HG02943 (cell line): ENCODE results near the gene CBL.
"Not testable (repeated sequence)": the region's sequence is repeated elsewhere in the genome, so short reads cannot be mapped to it uniquely, and the experiment has no call there.

Experiments
- ATAC-seq: cut with Tn5 transposase; IDR thresholded peaks from one replicate; pipeline ENCODE4 v1.9.1; 2021; ENCODE audit warnings: mild to moderate bottlenecking, low read depth, moderate library complexity; ENCODE audit not compliant: unreplicated experiment

The CBL gene

DNA sequence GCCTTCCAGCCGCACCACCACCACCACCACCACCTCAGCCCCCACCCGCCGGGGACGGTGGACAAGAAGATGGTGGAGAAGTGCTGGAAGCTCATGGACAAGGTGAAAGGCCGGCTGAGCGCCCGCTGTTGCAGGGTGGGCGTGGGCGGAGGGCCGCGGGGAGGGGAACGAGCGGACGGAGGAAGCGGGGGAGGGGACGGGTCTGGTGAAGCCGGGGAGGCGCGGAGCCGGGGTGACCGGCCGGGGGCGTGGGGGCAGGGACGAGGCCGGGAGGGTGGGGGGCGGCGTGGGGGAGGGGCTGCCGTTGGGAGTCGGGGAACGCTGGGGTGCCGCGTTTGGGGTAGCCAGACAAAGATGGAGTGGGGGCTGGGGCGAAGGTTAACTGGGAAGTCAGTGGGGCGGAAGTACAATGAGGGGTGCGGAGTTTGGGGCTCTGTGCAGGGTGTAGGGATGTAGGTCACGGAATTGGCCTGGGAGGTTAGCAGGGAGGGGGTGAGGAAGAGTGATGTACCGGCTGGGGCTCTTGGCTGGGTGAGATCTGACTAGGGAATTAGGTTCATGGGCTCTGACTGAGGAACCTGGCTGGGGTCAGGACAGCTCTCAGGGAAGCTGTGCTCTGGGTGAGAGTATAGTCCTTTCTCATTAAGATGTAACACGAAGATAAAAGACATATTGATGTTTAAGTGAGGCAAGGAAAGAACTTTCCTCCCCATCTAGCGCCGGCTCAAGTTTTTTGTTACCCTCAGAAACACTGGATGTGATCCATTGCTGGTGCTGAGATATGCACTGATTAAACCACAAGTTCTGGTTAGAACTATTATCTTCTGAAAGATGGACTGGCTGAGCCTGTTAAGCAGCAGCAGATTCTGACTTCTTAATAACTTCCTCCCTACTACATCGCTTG is 624 bp downstream of the CBL start:
- ATAC-seq, result peak; percentile 29

DNA sequence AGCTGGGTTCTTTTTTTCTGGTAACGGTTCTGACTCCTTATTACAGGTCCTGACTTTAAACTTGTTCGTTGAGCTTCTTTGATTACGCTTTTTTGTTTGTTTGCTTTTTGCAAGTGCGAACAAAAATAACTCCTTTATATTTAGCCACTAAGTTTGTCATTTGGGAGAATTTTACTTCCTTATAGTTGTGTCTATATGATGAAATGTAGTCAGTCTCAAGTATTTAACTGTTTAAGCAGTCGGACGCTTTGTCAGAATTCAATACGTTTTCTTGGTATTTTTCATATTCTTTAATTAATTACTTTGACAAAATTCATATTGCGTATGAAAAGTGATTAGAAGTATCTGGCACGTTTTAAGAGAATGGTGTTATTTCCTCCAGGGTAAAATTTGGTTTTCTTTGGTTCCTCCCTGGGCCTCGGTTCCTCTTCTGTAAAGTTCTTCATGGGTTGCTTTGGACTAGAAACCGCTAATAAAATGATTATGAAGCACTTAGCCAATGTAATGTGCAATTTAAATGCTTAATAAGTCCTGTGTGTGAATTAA is 1.3 kb downstream of the CBL start:
- ATAC-seq, result no peak

DNA sequence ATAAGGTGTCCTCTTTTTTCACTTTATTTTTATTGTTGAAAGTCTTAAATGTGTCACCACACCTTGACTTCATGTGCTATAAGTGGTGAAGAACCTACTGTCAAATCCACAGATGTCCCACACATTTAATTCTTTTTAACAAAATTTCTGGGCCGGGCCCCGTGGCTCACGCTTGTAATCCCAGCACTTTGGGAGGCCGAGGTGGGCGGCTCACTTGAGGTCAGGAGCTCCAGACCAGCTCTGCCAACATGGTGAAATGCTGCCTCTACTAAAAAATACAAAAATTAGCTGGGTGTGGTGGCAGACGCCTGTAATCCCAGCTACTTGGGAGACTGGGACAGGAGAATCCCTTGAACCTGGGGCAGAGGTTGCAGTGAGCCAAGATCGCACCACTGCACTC is 3.0 kb downstream of the CBL start:
- ATAC-seq, result no peak

DNA sequence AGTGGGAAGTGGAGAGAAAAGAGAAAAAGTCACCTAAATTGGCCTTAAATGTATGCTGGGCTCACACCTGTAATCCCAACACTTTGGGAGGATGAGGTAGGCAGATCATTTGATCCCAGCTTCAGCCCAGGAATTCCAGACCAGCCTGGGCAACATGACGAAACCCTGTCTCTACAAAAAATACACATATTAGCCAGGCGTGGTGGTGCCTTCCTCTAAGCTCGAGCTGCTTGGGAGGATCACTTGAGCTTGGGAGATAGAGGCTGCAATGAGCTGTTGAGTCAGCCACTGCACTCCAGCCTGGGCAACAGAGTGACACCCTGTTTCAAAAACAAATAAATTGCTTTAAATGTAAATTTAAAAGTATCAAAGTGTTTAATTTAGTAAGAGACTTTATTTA is 3.9 kb downstream of the CBL start:
- ATAC-seq, result no peak

DNA sequence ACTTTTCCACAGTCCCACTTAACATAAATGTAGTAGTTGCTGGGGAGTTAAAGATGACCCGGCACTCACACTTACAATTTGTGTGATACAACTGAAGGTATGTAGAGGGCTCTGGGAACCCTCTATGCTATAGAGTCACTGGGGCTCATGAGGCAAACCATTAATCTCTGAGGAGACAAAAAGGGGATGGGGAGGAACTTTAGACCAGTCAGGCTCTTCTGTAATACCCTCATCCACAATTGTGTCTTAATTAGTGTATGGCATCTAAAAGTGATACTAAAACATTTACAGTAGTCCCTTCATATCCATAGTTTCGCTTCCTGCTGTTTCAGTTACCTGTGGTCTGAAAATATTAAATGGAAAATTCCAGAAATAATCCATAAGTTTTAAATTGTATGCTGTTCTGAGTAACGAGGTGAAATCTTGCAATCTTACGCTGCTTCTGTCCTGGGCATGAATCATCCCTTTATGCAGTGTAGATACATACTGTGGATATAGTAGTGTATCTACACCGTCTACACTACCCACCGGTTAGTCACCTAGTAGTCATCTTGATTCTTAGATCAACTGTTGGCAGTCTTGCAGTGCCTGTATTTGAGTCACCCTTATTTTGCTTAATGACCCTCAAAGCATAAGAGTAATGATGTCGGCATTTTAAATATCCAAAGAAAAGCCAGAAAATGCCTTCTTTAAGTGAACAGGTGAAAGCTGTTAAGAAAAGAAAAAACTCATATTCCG is 12.2 kb downstream of the CBL start:
- no peak for ATAC-seq

DNA sequence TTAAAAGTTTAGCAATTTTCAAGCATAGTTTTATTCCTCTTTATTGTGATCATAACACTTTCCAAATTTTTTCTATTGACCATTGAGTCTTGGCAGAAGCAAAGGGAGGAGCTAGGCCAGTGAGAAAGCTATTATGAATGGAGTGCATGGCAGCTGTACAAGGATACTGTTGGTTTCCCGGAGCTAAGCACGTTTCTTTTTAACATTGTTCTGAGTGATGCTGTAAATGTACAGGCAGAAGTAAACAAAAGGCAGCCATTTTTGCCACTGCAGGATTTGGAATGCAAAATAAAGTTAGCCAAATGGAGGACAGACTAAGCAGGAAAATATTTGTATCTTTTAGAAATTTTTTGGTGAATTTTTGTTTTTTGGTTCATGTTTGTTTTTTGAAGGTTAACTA is 16.2 kb downstream of the CBL start:
- no peak for ATAC-seq

DNA sequence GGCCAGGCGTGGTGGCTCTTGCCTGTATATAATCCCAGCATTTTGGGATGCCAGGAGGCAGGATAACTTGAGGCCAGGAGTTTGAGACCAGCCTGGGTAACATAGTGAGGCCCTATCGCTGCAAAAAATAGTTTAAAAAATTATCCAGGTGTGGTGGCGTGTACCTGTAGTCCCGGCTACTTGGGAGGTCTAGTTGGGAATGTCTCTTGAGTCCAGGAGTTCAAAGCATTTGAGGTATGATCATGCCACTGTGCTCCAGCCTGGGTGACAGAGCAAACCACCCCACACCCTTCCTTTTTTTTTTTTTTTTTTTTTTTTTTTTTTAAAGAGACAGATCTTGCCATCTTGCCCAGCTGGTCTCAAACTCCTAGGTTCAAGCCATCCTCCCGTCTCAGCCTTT is 16.8 kb downstream of the CBL start:
- ATAC-seq, result no peak

DNA sequence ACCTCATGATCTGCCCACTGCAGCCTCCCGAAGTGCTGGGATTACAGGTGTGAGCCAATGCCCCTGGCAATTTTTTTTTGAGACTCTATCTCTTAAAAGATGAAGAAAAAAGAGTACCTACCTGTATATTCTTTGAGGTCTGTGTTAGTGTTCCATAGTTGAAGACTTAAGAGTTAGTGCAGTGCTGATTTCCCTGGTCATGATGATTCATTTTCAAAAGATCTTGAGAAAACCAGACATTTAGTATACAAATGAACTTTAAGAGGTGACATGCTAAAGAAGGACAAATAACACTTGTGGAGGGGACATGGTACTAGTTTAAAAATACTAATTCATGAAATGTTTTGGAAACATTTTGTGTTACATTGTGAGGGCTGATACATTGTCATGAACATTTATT is 17.7 kb downstream of the CBL start:
- ATAC-seq, result no peak

DNA sequence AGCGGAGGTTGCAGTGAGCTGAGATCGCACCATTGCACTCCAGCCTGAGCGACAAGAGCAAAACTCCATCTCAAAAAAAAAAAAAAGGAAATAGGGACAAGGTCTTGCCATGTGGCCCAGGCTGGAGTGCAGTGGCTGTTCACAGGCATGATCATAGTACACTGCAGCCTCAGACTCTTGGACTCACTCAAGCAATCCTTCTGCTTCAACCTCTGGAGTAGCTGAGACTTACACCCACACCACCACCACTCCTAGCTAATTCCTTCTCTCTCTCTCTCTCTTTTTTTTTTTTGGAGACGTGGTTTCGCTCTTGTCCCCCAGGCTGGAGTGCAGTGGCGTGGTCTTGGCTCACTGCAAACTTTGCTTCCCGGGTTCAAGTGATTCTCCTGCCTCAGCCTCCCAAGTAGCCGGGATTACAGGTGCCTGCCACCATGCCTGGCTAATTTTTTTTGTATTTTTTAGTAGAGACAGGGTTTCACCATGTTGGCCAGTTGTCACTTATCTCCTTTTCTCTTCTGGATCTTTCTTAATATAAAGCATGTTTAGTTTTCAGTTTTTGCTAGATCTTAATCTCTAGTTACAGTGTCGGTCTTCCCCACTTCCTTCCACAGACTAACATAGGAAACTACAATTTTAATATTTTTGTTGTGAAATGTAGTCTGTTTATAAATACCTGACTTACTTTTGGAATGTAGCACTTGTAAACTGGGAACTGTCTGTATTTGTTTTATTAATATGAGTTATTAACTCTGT is 22.6 kb downstream of the CBL start:
- not testable (repeated sequence) for ATAC-seq

DNA sequence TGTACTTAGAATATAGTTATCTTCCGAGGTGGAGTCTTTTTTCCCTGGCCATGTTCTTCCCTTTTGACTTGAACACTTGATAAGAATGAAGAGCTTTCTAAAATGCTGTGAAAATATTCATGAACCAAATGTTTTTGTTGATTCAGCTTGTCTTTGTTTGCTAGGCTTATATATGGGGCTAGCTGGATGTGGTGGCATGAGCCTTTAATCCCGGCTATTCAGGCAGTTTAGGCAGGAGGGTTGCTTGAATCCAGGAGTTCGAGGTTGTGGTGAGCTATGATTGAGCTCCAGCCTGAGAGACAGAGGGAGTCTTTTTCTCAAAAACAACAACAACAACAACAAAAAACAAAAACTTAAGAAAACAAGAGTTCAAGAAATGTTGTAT is 23.1 kb downstream of the CBL start:
- no peak for ATAC-seq

DNA sequence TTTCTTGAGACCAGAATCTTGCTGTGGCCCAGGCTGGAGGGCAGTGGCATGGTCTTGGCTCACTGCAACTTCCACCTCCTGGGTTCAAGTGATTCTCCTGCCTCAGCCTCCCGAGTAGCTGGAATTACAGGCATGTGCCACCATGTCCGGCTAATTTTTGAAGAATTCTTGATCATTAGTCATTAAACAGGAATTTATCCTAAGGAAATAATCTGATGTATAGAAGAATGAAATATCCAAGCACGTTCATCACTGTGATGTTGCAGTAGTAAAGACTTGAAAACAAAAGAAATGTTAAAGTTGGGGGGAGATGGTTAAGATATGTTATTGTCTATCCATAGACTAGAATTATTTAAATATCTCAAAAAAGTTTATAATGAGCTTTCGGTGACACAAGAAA is 23.6 kb downstream of the CBL start:
- ATAC-seq, result no peak

DNA sequence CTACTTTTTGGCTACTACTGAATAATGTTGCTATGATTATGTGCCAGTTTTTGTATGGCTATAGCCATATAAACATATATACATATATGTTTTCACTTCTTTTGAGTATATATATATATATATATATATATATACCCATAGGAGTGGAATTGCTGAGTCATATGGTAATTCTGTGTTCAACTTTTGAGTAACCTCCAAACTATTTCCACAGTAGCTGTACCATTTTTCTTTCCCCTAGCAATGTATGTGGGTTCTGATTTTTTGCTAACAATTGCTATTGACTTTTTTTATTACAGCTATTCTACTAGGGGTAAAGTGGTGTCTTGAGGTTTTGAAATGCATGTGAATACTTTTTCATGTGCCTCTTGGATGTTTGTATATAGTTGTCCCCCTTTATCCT is 30.4 kb downstream of the CBL start:
- ATAC-seq, result no peak

DNA sequence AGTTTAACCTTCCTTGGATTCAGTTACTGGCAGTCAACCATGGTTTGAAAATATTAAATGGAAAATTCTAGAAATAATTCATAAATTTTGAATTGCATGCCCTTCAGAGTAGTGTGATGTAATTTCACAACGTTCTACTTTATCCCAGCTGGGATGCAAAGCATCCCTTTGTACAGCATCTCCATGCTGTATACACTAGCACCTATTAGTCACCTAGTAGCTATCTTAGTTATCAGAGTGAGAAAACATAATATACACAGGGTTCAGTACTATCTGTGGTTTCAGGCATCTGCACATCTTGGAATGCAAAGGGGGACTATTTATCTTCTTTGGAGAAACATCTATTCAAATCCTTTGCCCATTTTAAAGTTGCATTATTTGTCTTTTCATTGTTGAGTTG is 30.8 kb downstream of the CBL start:
- ATAC-seq, result no peak

DNA sequence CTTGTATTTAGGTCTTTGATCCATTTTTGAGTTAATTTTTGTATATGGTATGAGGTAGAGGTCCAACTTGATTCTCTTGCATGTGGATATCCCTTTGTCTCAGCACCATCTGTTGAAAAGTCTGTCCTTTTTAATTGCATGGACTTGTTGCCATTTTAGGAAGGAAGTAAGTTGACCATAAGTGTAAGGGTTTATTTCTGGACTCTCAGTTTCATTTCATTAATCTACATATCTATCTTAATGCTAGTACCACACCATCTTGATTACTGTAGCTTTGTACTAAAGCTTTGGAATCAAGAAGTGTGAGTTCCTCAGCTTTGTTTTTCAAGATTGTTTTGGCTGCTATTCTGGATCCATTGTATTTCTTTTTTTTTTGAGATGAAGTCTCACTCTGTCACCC is 31.4 kb downstream of the CBL start:
- no peak for ATAC-seq

DNA sequence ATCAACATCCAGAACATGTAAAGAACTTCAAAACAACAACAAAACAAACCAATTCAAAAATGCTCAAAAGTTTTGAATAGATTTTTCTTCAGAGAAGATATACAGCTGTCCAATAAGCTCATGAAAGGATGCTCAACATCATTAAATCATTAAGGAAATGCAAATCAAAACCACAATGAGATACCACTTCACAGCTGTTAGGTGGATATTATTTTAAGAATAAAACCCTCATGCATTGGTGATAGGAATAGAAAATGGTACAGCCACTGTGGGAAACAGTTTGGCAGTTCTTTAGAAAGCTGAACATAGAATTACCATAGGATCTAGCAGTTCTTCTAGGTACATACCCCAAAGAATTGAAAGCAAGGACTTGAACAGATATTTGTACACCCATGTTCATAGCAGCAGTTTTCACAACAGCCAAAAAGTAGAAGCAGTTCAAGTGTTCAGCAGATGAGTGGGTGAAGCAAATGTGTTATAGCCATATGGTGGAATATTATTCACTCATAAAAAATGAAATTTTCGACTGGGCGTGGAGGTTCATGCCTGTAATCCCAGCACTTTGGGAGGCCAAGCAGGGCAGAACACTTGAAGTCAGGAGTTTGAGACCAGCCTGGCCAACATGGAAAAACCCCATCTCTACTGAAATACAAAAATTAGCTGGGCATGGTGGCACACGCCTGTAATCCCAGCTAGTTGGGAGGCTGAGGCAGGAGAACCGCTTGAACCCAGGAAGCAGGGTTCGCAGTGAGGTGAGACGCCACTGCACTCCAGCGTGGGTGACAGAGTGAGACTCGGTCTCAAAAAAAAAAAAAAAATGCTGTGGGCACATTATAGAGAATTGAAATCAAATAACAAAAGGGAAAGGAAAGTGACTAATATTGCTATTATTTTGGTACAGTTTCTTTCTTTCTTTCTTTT is 42.9 kb downstream of the CBL start:
- ATAC-seq, result no peak

DNA sequence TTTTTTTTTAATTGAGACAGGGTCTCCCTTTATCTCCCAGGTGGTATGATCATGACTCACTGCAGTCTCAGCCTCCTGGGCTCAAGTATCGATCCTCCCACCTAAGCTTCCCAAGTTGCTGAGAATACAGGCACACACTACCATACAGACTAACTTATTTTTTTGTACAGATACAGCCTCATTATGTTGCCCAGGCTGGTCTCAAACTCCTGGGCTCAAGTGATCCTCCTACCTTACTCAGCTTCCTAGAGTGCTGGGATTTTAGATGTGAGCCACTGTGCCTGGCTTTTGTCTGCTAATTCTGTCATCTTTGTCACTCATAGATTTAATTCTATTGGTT is 43.5 kb downstream of the CBL start:
- ATAC-seq, result no peak

DNA sequence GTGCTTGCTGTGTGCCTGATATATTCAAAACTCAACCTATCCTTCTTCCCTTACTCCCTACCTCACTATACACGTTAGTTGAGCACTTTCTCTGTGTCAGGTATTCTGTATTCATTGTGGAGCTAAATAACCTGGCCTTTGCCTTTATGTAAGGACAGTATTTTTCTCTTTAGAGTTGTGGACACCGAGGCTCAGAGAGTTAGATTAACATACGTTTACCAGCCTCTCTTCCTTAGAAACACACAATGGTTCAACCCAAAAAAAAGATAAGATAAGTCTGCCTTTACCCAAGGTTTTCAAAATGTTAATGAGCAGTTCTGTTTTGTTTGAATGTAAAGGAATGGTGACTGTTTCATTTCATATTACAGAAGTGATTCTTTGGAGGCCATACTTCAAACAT is 45.0 kb downstream of the CBL start:
- no peak for ATAC-seq

DNA sequence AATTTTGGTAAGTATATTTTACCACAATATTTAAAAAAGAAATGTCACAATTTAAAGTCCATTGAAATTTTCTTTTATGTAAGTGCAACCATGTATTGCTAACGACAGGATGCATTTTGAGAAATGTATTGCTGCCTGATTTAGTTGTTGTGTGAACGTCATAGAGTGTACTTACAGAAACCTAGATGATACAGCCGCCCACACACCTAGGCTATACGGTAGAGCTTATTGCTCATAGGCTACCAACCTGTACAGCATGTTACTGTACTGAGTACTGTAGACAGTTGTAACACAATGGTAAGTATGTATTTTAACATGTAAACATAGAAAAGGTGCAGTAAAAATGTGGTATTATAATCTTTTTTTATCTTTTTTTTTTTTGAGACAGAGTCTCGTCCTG is 48.1 kb downstream of the CBL start:
- ATAC-seq, result no peak

DNA sequence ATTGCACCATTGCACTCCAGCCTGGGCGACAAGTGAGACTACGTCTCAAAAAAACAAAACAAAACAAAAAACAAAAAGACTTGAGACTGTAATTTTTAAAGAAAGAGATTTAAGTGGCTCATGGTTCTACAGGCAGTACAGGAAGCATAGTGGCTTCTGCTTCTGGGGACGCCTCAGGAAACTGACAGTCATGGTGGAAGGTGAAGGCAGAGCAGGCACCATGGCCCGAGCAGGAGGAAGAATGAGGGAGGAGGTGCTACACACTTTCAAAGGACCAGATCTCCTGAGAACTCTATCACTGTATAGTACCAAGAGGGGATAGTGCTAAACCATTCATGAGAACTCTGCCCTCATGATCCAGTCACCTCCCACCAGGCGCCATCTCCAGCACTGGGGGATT is 52.0 kb downstream of the CBL start:
- ATAC-seq, result no peak

DNA sequence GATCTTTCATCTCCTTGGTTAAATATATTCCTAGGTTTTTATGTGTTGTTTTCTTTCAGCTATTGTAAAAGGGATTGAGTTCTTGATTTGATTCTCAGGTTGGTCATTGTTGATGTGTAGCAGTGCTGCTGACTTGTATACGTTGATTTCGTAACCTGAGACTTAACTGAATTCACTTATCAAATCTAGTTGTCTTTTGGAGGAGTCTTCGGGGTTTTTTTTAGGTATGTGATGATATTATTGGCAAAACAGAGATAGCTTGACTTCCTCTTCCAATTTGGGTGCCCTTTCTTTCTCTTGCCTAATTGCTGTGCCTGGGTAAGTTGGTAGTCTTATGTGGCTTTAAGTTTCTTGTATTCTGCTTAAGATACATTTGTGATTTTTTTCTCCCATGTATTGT is 52.8 kb downstream of the CBL start:
- no peak for ATAC-seq
